Endodermal cell (in vitro differentiated cells): ENCODE measurements around the gene CFAP70. TPM values are rescaled to one million over a fixed set of nuclear protein-coding genes. Genes with fewer than 3 reads are reported as not detected.

Experiments
- DNase-seq: peaks from one replicate; pipeline ENCODE4 v3.0.0-alpha.2; 2017
- H3K27ac ChIP-seq: 2 replicates; pipeline ENCODE4 v1.5.1; 2013; ENCODE audit warnings: mild to moderate bottlenecking, low read depth, low read length, moderate library complexity
- H3K27me3 ChIP-seq: 2 replicates; pipeline ENCODE4 v1.6.1; 2013; ENCODE audit warnings: mild to moderate bottlenecking, low read length, moderate library complexity; ENCODE audit not compliant: insufficient read depth, control insufficient read depth, poor library complexity, severe bottlenecking
- H3K36me3 ChIP-seq: 2 replicates; pipeline ENCODE4 v1.7.0; 2013; ENCODE audit warnings: mild to moderate bottlenecking, low read length, moderate library complexity; ENCODE audit not compliant: control insufficient read depth, insufficient read depth
- H3K4me1 ChIP-seq: one replicate; pipeline ENCODE4 v1.7.0; 2013; ENCODE audit warnings: low read length; ENCODE audit not compliant: control insufficient read depth, insufficient read depth
- H3K4me3 ChIP-seq: 2 replicates; pipeline ENCODE4 v1.5.1; 2013; ENCODE audit warnings: mild to moderate bottlenecking, low read length, moderate library complexity
- H3K9ac ChIP-seq: 2 replicates; pipeline ENCODE4 v1.6.1; 2013; ENCODE audit warnings: mild to moderate bottlenecking, low read length, moderate library complexity; ENCODE audit not compliant: poor library complexity, severe bottlenecking; ENCODE audit errors: extremely low read depth
- H3K9me3 ChIP-seq: 2 replicates; pipeline ENCODE4 v1.6.1; 2013; ENCODE audit warnings: mild to moderate bottlenecking, low read length, moderate library complexity; ENCODE audit not compliant: control insufficient read depth
- H3K27ac Mint-ChIP-seq: 2 replicates; pipeline ENCODE4 v1.8.0; 2020; ENCODE audit warnings: mixed read lengths
- H3K27me3 Mint-ChIP-seq: 2 replicates; pipeline ENCODE4 v1.8.0; 2021; ENCODE audit warnings: mild to moderate bottlenecking, mixed read lengths; ENCODE audit not compliant: insufficient read depth
- H3K36me3 Mint-ChIP-seq: 2 replicates; pipeline ENCODE4 v1.8.0; 2020; ENCODE audit warnings: low read depth, mixed read lengths
- H3K4me1 Mint-ChIP-seq: 2 replicates; pipeline ENCODE4 v1.8.0; 2020; ENCODE audit warnings: mixed read lengths
- H3K4me3 Mint-ChIP-seq: 2 replicates; pipeline ENCODE4 v1.8.0; 2020; ENCODE audit warnings: mild to moderate bottlenecking, moderate library complexity, mixed read lengths
- H3K9me3 Mint-ChIP-seq: 2 replicates; pipeline ENCODE4 v1.8.0; 2020; ENCODE audit warnings: mild to moderate bottlenecking, mixed read lengths
- WGBS, 2 experiments: methylation state at CpG; one replicate each; pipeline versions ENCODE4 v1.1.5 to v1.1.7; 2013; ENCODE audit warnings: missing lambda C conversion rate in 2 of 2, mixed read lengths in 1 of 2; ENCODE audit not compliant: insufficient coverage in 1 of 2, insufficient read length in 1 of 2; 5-methylcytosine and 5-hydroxymethylcytosine counted together
- total RNA-seq, 2 donors: library from RNA; stranded (reverse); fragmentation: NEBNext Ultra II Directional in 1 of 2; extraction: Animal tissue kit (Norgen Biotek cat#: 25700) in 1 of 2; gene quantifications; 2 replicates in 1 of 2; 3 replicates in 1 of 2; pipeline ENCODE4 v1.2.1, GENCODE V29; 2021
- TF ChIP-seq, protein P1 (sequence below): fragments of 200-600 bp; sonication (generic); conservative IDR thresholded peaks from 2 replicates; pipeline ENCODE4 v1.5.0; 2021; ENCODE audit warnings: antibody characterized with exemption, mild to moderate bottlenecking

CFAP70 gene
- total RNA-seq, 2 donors from 2014 or later, result 0.58 to 0.77 TPM

DNA sequence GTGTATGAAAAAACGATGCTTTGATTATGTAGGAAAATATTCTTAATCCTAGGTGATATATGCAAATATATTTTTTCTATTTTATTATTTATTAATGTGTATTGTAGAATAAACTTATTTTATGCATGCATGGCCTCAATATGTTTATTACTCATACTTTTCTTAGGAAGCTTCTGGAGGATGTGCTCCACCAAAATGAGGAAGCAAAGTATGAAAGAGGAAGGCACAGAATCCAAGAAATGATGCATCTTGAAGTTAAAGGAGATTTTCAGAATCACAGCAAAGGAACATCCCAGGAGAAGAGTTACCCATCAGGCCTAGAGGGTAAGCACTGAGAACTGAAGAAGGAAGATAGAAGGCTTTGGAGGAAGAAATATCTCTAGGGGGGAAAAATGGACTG lies 71.2 kb downstream of the CFAP70 start:
- H3K9ac ChIP-seq, result no peak overlapping the region
- DNase-seq, result no peak
- H3K36me3 ChIP-seq, result no peaks in the 10 kb centered on the region
- H3K27me3 ChIP-seq, result no peaks in the 10 kb centered on the region
- Mint-ChIP-seq H3K36me3 (no peaks in the 10 kb centered on the region), H3K4me1 (no peaks in the 10 kb centered on the region), H3K27ac (no peak overlapping the region), H3K4me3 (no peak overlapping the region), H3K27me3 (no peaks in the 10 kb centered on the region), H3K9me3 (peaks cover 23% of the 10 kb centered on the region)
- H3K27ac ChIP-seq, result no peak overlapping the region
- TF ChIP-seq, protein P1, sequence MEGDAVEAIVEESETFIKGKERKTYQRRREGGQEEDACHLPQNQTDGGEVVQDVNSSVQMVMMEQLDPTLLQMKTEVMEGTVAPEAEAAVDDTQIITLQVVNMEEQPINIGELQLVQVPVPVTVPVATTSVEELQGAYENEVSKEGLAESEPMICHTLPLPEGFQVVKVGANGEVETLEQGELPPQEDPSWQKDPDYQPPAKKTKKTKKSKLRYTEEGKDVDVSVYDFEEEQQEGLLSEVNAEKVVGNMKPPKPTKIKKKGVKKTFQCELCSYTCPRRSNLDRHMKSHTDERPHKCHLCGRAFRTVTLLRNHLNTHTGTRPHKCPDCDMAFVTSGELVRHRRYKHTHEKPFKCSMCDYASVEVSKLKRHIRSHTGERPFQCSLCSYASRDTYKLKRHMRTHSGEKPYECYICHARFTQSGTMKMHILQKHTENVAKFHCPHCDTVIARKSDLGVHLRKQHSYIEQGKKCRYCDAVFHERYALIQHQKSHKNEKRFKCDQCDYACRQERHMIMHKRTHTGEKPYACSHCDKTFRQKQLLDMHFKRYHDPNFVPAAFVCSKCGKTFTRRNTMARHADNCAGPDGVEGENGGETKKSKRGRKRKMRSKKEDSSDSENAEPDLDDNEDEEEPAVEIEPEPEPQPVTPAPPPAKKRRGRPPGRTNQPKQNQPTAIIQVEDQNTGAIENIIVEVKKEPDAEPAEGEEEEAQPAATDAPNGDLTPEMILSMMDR, result no peak
- no peaks in the 10 kb centered on the region for H3K4me1 ChIP-seq
- no peak overlapping the region for H3K4me3 ChIP-seq
- peaks cover 19% of the 10 kb centered on the region for H3K9me3 ChIP-seq
- WGBS, 2 experiments, result 86% methylated on average over 1 of the region's 1 CpG; no CpG with 5 or more reads in 1 of the 2 experiments

DNA sequence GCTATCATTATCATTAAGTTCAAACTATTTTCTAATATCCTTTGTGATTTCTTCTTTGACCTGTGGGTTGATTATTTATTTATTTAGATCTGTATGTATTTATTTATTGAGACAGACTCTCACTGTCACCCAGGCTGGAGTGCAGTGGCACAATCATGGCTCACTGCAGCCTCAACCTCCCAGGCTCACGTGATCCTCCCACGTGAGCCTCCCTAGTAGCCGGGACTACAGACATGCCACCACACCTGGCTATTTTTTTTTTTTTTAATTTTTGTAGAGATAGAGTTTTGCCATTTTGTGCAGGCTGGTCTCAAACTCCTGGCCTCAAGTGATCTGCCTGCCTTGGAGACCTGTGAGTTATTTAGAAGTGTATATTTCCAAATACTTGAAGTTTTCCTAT lies 77.6 kb downstream of the CFAP70 start:
- H3K4me1 Mint-ChIP-seq, result no peaks in the 10 kb centered on the region

DNA sequence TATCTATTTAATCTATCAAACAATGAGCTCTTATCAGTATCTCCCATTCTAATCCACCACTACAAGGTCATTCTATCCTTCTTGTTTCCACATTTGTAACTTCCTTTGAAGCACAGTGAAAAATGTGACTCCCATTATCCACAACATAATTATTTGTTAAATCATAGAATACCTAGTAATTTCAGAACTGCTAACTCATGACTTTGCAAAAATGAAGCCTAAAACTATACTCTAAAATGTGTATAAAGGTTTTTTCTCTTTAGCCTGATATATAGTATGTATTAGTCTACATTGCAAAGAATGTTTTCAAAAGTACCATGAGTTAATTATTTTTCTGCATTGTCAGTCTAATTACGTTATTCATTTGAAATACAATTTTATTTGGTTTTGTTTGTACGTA lies 94.2 kb downstream of the CFAP70 start:
- peaks cover 1% of the 10 kb centered on the region for H3K4me1 Mint-ChIP-seq
- no peaks in the 10 kb centered on the region for H3K36me3 Mint-ChIP-seq
- H3K4me3 Mint-ChIP-seq, result no peak overlapping the region
- H3K27ac Mint-ChIP-seq, result no peak overlapping the region
- H3K9me3 Mint-ChIP-seq, result peaks cover 16% of the 10 kb centered on the region
- no peak overlapping the region for H3K4me3 ChIP-seq
- no peaks in the 10 kb centered on the region for H3K36me3 ChIP-seq
- peaks cover 18% of the 10 kb centered on the region for H3K9me3 ChIP-seq
- 98 to 100% methylated on average over 1 to 2 of the region's 2 CpGs for WGBS, 2 experiments
- H3K9ac ChIP-seq, result no peak overlapping the region
- H3K27me3 Mint-ChIP-seq, result no peaks in the 10 kb centered on the region
- no peaks in the 10 kb centered on the region for H3K27me3 ChIP-seq
- H3K4me1 ChIP-seq, result no peaks in the 10 kb centered on the region
- H3K27ac ChIP-seq, result no peak overlapping the region
- TF ChIP-seq, protein P1, result no peak
- DNase-seq, result no peak

More for the DNA sequence above, 77.6 kb downstream of the CFAP70 start:
- Histone ChIP-seq H3K27ac (no peak overlapping the region), H3K27me3 (no peaks in the 10 kb centered on the region), H3K36me3 (no peaks in the 10 kb centered on the region), H3K9me3 (no peaks in the 10 kb centered on the region), H3K4me1 (no peaks in the 10 kb centered on the region), H3K9ac (no peak overlapping the region), H3K4me3 (no peak overlapping the region)
- Mint-ChIP-seq H3K4me3 (no peak overlapping the region), H3K27ac (no peak overlapping the region), H3K36me3 (no peaks in the 10 kb centered on the region), H3K9me3 (peaks cover 2% of the 10 kb centered on the region), H3K27me3 (no peaks in the 10 kb centered on the region)
- TF ChIP-seq, protein P1, result no peak
- DNase-seq, result no peak
- 94% methylated on average over 3 of the region's 3 CpGs; no CpG with 5 or more reads in 1 of the 2 experiments for WGBS, 2 experiments
